AG04449 (cell line): ENCODE results near the gene TP53INP2.

Source experiments
- CTCF ChIA-PET: fragments of 350-600 bp; formaldehyde crosslinking; extraction: SDS; loops from one replicate; lab custom pipeline; 2021; ENCODE audit warnings: antibody characterized with exemption; lab: Yijun Ruan, JAX
- POLR2A ChIA-PET: fragments of 400-600, 350-600 bp; formaldehyde crosslinking; extraction: SDS; loops from one replicate; lab custom pipeline; 2020; ENCODE audit warnings: antibody characterized with exemption, inconsistent platforms; lab: Yijun Ruan, JAX
- DNase-seq: peaks from one replicate; pipeline ENCODE4 v3.0.0-alpha.2; 2010; ENCODE audit warnings: low read depth, low spot score
- H3K4me3 ChIP-seq: 2 replicates; pipeline ENCODE4 v1.5.1; 2011; ENCODE audit warnings: low read depth, mild to moderate bottlenecking, control low read depth, low read length
- CTCF ChIP-seq: IDR thresholded peaks from one replicate; pipeline ENCODE4 v1.5.1; 2011; ENCODE audit warnings: mild to moderate bottlenecking, moderate library complexity, low read length, control low read depth, inconsistent platforms; ENCODE audit not compliant: insufficient read depth; ENCODE audit errors: missing control alignments

The TP53INP2 gene

DNA sequence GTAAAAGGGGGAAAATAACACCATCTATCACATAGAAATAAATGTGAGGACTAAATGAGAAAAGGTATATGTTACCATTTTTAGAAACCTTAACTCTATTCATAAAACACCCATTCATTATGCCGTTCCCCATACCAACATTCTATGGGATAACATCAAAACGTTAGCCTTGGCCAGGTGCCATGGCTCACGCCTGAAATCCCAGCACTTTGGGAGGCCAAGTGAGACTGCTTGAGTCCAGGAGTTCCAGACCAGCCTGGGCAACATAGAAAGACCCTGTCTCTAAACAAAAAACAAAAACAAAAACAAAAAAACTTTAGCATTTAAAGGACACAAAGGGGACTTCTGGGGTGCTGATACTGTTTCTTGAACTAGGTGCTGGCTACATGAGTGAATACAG is 28.6 kb upstream of the TP53INP2 start:
- no peak for TF ChIP-seq CTCF
- ChIA-PET POLR2A (no interaction called here), CTCF (interaction anchor here (1.9 kb wide), 1 partner anchor 363 kb away, joined by 6 read pairs; no protein-coding TSS in a partner anchor)
- no peak overlapping the region for H3K4me3 ChIP-seq
- no peak for DNase-seq

DNA sequence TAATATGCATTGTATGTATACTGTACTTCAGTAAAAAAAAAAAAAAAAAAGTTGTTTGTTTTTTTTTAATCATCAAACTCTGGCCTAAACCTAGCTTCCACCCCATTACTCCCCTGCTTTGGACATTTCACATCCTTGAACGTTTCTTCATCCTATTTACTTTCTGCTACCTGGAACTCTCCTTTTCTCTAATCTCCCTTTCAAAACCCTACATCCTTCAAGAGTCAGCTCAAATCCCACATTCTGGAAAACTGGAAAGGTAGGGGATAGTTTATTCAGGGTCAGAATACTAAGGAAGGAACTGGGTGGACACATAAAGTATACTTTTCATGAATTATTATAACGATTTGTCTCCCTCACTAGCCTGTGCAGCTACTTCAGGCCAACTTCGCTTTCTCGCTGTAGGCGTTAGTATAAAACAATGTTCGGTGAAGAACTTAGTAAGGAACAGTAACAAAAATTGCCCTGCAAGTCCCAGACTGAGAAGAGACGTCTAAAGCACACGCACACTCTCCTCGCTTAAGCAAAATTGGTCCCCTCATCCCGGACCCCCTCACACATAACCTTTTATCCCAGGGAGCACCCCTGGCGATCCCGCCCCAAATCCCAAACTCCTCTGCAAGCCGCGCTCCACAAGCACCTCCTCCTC is 28.0 kb upstream of the TP53INP2 start:
- no peak for TF ChIP-seq CTCF
- peak overlapping the region; percentile 81 for H3K4me3 ChIP-seq
- CTCF ChIA-PET, result interaction anchor here (1.9 kb wide), 1 partner anchor 364 kb away, joined by 6 read pairs; no protein-coding TSS in a partner anchor
- POLR2A ChIA-PET, result no interaction called here
- no peak for DNase-seq

GRCh38 chr20:34676642-34677373 is 27.3 kb upstream of the TP53INP2 start, which contains the start of gene PIGU:
TSS of gene PIGU (minus strand) at chr20:34677092. CDS start at chr20:34677085, 7 bp downstream.
- DNase-seq, result peak; percentile 47
- peak; percentile 16 for TF ChIP-seq CTCF
- ChIA-PET POLR2A (no interaction called here), CTCF (interaction anchor here (1.0 to 1.9 kb wide), 3 partner anchors 15 to 365 kb away, joined by 3 to 6 read pairs (median 4); no protein-coding TSS in a partner anchor)
- H3K4me3 ChIP-seq, result peak within 1 kb of the TSS; percentile 81

- DNase-seq, result no peak
- no peak for TF ChIP-seq CTCF
- CTCF ChIA-PET, result interaction anchor here (1.3 to 1.4 kb wide), 2 partner anchors 8 to 9 kb away, joined by 3 read pairs; no protein-coding TSS in a partner anchor
- no peak overlapping the region for H3K4me3 ChIP-seq
- POLR2A ChIA-PET, result interaction anchor here (0.6 kb wide), 1 partner anchor 383 kb away, joined by 3 read pairs; no protein-coding TSS in a partner anchor
Measured at GRCh38 chr20:34680586-34681175, 23.5 kb upstream of the TP53INP2 start.

DNA sequence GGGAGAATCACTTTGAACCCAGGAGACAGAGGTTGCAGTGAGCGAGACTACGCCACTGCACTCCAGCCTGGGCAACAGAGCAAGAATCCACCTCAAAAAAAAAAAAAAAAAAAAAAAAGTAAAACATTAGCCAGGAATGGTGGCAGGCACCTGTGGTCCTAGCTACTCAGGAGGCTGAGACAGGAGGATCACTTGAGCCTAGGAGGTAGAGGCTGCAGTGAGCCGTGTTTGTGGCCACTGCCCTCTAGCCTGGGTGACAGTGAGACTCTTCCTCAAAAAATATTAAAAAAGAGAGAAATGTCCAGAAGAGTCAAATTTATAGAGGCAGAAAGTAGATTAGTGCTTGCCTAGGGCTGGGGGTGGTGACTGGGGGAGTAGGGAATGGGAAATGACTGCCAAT is 20.5 kb upstream of the TP53INP2 start:
- ChIA-PET POLR2A (no interaction called here), CTCF (no interaction called here)
- no peak for TF ChIP-seq CTCF
- DNase-seq, result no peak
- H3K4me3 ChIP-seq, result no peak overlapping the region

GRCh38 chr20:34689486-34689885 is 14.7 kb upstream of the TP53INP2 start:
- CTCF ChIA-PET, result interaction anchor here (0.9 kb wide), 1 partner anchor 9 kb away, joined by 3 read pairs; no protein-coding TSS in a partner anchor
- DNase-seq, result no peak
- POLR2A ChIA-PET, result no interaction called here
- no peak for TF ChIP-seq CTCF
- no peak overlapping the region for H3K4me3 ChIP-seq
